ENCODE data around the gene FANCE.
A peak's percentile ranks its signal among the peaks of the same experiment; 100 is the strongest.

The FANCE gene

DNA sequence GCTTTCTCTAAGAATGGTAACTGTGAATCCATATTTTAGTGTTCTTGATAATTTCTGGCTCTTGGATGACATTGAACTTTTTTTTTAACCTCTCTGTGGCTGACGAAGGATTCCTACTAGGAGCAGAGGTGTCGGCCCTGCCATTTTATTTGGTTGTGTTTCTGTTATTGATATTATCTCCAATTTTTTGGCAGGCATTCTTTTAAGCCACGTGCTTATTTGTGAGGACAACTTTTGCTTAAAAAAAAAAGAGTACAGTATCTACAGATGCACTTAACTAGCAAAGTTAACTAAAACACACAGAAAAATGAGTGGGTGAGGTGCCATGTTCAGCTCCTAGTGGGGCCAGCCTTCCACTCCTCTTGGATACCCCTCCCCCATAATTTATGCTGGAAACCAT, 1.1 kb downstream of the FANCE start:
- Mint-ChIP-seq H3K9me3 (no peaks in the 10 kb centered on the region), H3K27ac (no peak overlapping the region), H3K4me1 (peaks cover 46% of the 10 kb centered on the region), H3K4me3 (peak overlapping the region; percentile 86), H3K36me3 (ENCODE audit: low read depth) (peaks cover 24% of the 10 kb centered on the region), H3K27me3 (ENCODE audit: low read depth, poor library complexity) (peaks cover 18% of the 10 kb centered on the region)
- DNase-seq = no peak
- TF ChIP-seq, protein P1, sequence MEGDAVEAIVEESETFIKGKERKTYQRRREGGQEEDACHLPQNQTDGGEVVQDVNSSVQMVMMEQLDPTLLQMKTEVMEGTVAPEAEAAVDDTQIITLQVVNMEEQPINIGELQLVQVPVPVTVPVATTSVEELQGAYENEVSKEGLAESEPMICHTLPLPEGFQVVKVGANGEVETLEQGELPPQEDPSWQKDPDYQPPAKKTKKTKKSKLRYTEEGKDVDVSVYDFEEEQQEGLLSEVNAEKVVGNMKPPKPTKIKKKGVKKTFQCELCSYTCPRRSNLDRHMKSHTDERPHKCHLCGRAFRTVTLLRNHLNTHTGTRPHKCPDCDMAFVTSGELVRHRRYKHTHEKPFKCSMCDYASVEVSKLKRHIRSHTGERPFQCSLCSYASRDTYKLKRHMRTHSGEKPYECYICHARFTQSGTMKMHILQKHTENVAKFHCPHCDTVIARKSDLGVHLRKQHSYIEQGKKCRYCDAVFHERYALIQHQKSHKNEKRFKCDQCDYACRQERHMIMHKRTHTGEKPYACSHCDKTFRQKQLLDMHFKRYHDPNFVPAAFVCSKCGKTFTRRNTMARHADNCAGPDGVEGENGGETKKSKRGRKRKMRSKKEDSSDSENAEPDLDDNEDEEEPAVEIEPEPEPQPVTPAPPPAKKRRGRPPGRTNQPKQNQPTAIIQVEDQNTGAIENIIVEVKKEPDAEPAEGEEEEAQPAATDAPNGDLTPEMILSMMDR (IDR thresholded peaks at IDR 0.05) = no peak

DNA sequence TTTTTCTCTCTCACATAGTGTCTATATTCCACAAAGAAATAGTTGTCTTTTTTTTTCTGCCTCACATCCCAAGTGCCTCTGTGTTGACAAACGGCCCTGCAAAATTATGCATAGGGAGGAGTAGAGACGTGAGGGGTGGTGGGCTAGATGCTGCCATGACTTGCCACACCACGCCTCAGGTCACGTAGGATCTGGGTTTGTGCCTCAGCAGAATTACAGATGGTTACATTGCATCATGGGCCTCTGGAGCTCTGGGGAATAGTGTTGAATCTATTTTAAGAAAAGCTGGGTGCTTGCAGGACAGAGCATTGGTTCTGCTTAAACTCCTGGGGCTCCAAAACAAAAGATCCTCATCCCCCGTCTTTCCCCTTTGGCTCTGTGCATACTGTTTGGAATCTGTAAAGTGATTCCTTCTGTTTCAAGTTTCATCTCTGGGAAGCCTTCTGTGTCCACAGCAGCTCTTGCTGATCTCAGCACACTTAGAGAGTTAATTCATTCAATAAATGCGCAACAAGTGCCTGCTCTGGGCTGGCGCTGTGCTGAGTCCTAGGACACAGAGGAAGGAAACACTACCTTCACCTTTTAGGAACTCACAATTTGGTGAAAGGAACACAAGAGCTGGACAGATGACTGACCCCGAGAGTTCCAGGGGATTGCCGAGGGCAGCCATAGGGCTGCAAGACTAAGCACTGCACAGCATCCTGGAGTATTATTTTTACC, 2.4 kb downstream of the FANCE start:
- TF ChIP-seq, protein P1 (IDR thresholded peaks at IDR 0.05) = no peak
- Mint-ChIP-seq H3K4me3 (peak overlapping the region; percentile 86), H3K4me1 (peaks cover 47% of the 10 kb centered on the region), H3K36me3 (ENCODE audit: low read depth) (peaks cover 30% of the 10 kb centered on the region), H3K27ac (peak overlapping the region; percentile 78), H3K27me3 (ENCODE audit: low read depth, poor library complexity) (peaks cover 21% of the 10 kb centered on the region), H3K9me3 (no peaks in the 10 kb centered on the region)
- DNase-seq = no peak

DNA sequence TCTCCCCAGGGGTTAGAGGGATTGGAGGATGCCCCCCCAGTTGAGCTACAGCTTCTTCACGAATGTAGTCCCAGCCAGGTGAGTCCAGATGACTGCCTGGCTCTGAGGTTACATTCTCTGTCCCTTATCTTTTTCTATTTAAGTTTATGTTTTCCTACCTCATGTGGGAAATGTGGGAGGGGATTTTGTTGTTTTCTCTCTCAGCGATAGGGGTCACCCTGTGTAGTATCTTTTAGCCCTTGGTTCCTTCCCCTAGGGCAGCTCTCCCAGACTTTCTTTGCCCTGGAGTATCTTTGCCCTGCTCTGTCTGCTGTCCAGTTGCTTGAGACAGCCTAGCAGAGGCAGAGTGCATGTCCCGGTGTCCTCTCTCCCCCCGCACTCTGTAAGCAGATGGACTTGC, 5.8 kb downstream of the FANCE start:
- H3K9me3 Mint-ChIP-seq = no peaks in the 10 kb centered on the region
- H3K36me3 Mint-ChIP-seq (ENCODE audit: low read depth) = peaks cover 55% of the 10 kb centered on the region
- TF ChIP-seq, protein P1 (IDR thresholded peaks at IDR 0.05) = no peak
- no peak for DNase-seq
- H3K27me3 Mint-ChIP-seq (ENCODE audit: low read depth, poor library complexity) = peaks cover 3% of the 10 kb centered on the region
- H3K27ac Mint-ChIP-seq = peak overlapping the region; percentile 18
- peaks cover 33% of the 10 kb centered on the region for H3K4me1 Mint-ChIP-seq
- H3K4me3 Mint-ChIP-seq = no peak overlapping the region

DNA sequence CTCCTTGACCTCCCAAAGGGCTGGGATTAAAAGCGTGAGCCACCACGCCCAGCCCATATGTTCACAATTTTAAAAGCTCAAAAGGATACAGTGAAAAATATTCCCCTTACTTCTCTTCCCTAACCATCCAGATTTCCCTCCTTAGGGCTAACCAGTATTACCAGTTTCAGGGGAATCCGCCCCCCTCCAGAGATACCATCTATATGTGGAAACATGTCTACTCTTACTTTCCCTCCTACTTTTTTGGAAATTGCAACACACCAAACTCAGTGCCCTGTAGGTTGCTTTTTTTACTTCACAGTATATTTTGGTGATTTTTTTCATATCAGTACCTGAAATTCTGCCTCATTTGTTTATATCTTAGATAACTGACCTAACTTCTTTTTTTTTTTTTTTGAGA, 9.1 kb downstream of the FANCE start:
- Mint-ChIP-seq H3K4me1 (peaks cover 10% of the 10 kb centered on the region), H3K27ac (peak overlapping the region; percentile 18), H3K27me3 (ENCODE audit: low read depth, poor library complexity) (peaks cover 3% of the 10 kb centered on the region), H3K9me3 (no peaks in the 10 kb centered on the region), H3K4me3 (no peak overlapping the region), H3K36me3 (ENCODE audit: low read depth) (peaks cover 71% of the 10 kb centered on the region)
- TF ChIP-seq, protein P1 (IDR thresholded peaks at IDR 0.05) = no peak
- DNase-seq = no peak

DNA sequence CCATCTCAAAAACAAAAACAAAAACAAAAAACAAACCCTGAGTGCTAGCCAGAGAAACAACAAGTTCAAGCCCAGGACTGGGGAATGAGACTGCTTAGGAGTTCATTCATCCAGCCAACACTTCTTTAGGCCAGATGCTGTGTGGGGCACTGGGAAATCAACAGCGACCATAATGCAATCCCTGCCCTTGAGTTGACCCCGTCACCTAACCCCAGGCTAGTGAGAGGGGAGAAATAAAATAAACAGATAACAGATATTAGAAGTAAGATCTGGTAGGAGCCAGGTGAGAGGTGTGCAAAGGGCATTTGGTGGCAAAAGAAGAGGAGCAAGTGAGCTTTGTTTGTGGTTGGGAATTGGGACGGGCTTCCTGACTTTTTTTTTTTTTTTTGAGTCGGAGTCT, 11.2 kb downstream of the FANCE start:
- Mint-ChIP-seq H3K27ac (peak overlapping the region; percentile 50), H3K4me3 (no peak overlapping the region), H3K27me3 (ENCODE audit: low read depth, poor library complexity) (peaks cover 11% of the 10 kb centered on the region), H3K4me1 (peaks cover 10% of the 10 kb centered on the region), H3K9me3 (no peaks in the 10 kb centered on the region), H3K36me3 (ENCODE audit: low read depth) (peaks cover 71% of the 10 kb centered on the region)
- DNase-seq = no peak
- TF ChIP-seq, protein P1 (IDR thresholded peaks at IDR 0.05) = no peak

DNA sequence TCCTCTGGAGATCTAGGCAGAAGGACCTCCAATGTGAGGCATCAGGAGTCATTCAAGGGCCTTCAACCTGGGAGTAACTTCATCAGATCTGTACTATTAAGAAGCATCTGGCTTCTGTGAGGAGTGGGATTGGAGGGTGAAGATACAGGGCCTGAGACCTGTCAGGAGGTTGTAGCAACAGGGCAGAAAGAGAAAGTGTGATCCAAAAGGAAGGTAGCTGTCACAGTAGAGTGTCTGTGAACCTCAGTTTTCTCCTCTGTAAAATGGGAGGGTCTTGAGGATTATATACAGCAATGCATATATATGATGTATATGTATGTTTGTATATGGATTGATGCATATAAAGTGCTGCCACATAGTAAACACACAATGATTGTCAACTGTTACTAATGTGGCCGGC, 13.5 kb downstream of the FANCE start:
- Mint-ChIP-seq H3K27ac (no peak overlapping the region), H3K4me1 (peaks cover 26% of the 10 kb centered on the region), H3K9me3 (no peaks in the 10 kb centered on the region), H3K4me3 (no peak overlapping the region), H3K36me3 (ENCODE audit: low read depth) (peaks cover 70% of the 10 kb centered on the region), H3K27me3 (ENCODE audit: low read depth, poor library complexity) (peaks cover 8% of the 10 kb centered on the region)
- TF ChIP-seq, protein P1 (IDR thresholded peaks at IDR 0.05) = no peak
- DNase-seq = no peak
